ENCODE data around the gene CIDEA.

- TF ChIP-seq POLR2A (IDR thresholded peaks at IDR 0.05; ENCODE audit: low read depth, low read length) (no peak), TAF1 (IDR thresholded peaks at IDR 0.05; ENCODE audit: low read depth, low read length) (no peak)
Measured at GRCh38 chr18:12282442-12283039, 28.4 kb downstream of the CIDEA start.

Data from GM12891 (cell line).